ENCODE data around the gene TUBGCP3.

TUBGCP3 gene

GRCh38 chr13:112532837-112533745, 54.9 kb downstream of the TUBGCP3 start:
- Mint-ChIP-seq H3K36me3 (ENCODE audit: low read depth) (peaks cover 40% of the 10 kb centered on the region), H3K27ac (no peak overlapping the region), H3K4me1 (no peaks in the 10 kb centered on the region), H3K27me3 (ENCODE audit: low read depth, poor library complexity) (no peaks in the 10 kb centered on the region), H3K4me3 (no peak overlapping the region), H3K9me3 (no peaks in the 10 kb centered on the region)
- no peak for DNase-seq
- TF ChIP-seq CTCF (IDR thresholded peaks at IDR 0.05): no peak

- peaks cover 29% of the 10 kb centered on the region for H3K36me3 Mint-ChIP-seq (ENCODE audit: low read depth)
- H3K4me1 Mint-ChIP-seq: no peaks in the 10 kb centered on the region
- H3K4me3 Mint-ChIP-seq: no peak overlapping the region
- no peak for TF ChIP-seq CTCF (IDR thresholded peaks at IDR 0.05)
- H3K9me3 Mint-ChIP-seq: no peaks in the 10 kb centered on the region
- H3K27me3 Mint-ChIP-seq (ENCODE audit: low read depth, poor library complexity): no peaks in the 10 kb centered on the region
- no peak overlapping the region for H3K27ac Mint-ChIP-seq
- DNase-seq: no peak
These were observed 56.6 kb downstream of the TUBGCP3 start for GRCh38 chr13:112531263-112531794.

GRCh38 chr13:112530861-112531260, 57.1 kb downstream of the TUBGCP3 start:
- Mint-ChIP-seq H3K4me1 (no peaks in the 10 kb centered on the region), H3K27me3 (ENCODE audit: low read depth, poor library complexity) (no peaks in the 10 kb centered on the region), H3K27ac (no peak overlapping the region), H3K36me3 (ENCODE audit: low read depth) (peaks cover 25% of the 10 kb centered on the region), H3K4me3 (no peak overlapping the region), H3K9me3 (no peaks in the 10 kb centered on the region)
- no peak for DNase-seq
- no peak for TF ChIP-seq CTCF (IDR thresholded peaks at IDR 0.05)

- no peaks in the 10 kb centered on the region for H3K4me1 Mint-ChIP-seq
- no peaks in the 10 kb centered on the region for H3K27me3 Mint-ChIP-seq (ENCODE audit: low read depth, poor library complexity)
- no peak overlapping the region for H3K4me3 Mint-ChIP-seq
- TF ChIP-seq CTCF (IDR thresholded peaks at IDR 0.05): no peak
- no peaks in the 10 kb centered on the region for H3K9me3 Mint-ChIP-seq
- DNase-seq: no peak
- H3K36me3 Mint-ChIP-seq (ENCODE audit: low read depth): peaks cover 14% of the 10 kb centered on the region
- H3K27ac Mint-ChIP-seq: no peak overlapping the region
These were observed 58.7 kb downstream of the TUBGCP3 start for GRCh38 chr13:112529216-112529615.

GRCh38 chr13:112526146-112526853, 61.7 kb downstream of the TUBGCP3 start:
- Mint-ChIP-seq H3K4me1 (no peaks in the 10 kb centered on the region), H3K9me3 (no peaks in the 10 kb centered on the region), H3K27me3 (ENCODE audit: low read depth, poor library complexity) (no peaks in the 10 kb centered on the region), H3K27ac (no peak overlapping the region), H3K36me3 (ENCODE audit: low read depth) (peaks cover 13% of the 10 kb centered on the region), H3K4me3 (no peak overlapping the region)
- DNase-seq: no peak
- no peak for TF ChIP-seq CTCF (IDR thresholded peaks at IDR 0.05)
